Measurements from ENCODE around the gene FAM204A.

Gene FAM204A

DNA sequence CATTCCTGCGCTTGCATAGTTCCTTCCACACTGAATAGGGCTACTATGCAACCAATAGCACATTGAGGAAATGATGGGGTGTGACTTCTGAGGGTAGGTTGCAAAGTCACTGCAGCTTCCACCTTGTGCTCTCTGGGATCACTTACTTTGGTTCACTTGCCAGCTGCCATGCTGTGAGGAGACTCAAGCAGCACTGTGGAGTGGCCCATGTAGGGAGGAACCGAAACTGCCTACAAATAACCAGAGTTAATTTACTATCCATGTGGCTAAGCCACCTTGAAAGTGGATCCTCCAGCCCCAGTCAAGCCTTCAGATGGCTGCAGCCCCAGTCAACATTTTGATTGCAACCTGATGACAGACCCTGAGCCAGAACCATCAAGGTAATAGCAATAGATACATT, 64.3 kb downstream of the FAM204A start:
- no peaks in the 10 kb centered on the region for H3K4me1 ChIP-seq (ENCODE audit: control insufficient read depth, low read depth, low read length)
- no peak overlapping the region for H2BK5ac ChIP-seq (ENCODE audit: low read length)
- H3K27ac ChIP-seq (ENCODE audit: low read depth, low read length), result no peak overlapping the region
- no peak overlapping the region for H3K9ac ChIP-seq (ENCODE audit: low read length)
- H3K79me2 ChIP-seq (ENCODE audit: control insufficient read depth, insufficient read depth, low read length), result no peaks in the 10 kb centered on the region
- no peak overlapping the region for H3K23ac ChIP-seq (ENCODE audit: low read length)
- no peak overlapping the region for H2BK120ac ChIP-seq (ENCODE audit: low read depth, low read length)
- no peak overlapping the region for H3K56ac ChIP-seq (ENCODE audit: low read length)
- no peak overlapping the region for H3K4me2 ChIP-seq (ENCODE audit: low read length)
- WGBS (ENCODE audit: extremely low coverage, insufficient coverage, low lambda C conversion rate), result no CpG with 5 or more reads among the region's 2 CpGs
- no peaks in the 10 kb centered on the region for H3K36me3 ChIP-seq (ENCODE audit: control insufficient read depth, insufficient read depth, low read length)
- DNase-seq, result no peak
- no peaks in the 10 kb centered on the region for H3K27me3 ChIP-seq (ENCODE audit: insufficient read depth, low read length, poor library complexity)
- H4K8ac ChIP-seq (ENCODE audit: low read depth, low read length), result no peak overlapping the region
- no peak overlapping the region for H3K18ac ChIP-seq (ENCODE audit: low read length)
- no peak overlapping the region for H3K4me3 ChIP-seq (ENCODE audit: low read length)
- H3K4ac ChIP-seq (ENCODE audit: low read depth, low read length), result no peak overlapping the region
- H4K5ac ChIP-seq (ENCODE audit: low read length), result no peak overlapping the region
- no peaks in the 10 kb centered on the region for H3K79me1 ChIP-seq (ENCODE audit: low read length)
- H2BK15ac ChIP-seq (replicated peaks; ENCODE audit: low read depth), result no peak overlapping the region
- H2AK5ac ChIP-seq (ENCODE audit: low read length), result no peak overlapping the region

DNA sequence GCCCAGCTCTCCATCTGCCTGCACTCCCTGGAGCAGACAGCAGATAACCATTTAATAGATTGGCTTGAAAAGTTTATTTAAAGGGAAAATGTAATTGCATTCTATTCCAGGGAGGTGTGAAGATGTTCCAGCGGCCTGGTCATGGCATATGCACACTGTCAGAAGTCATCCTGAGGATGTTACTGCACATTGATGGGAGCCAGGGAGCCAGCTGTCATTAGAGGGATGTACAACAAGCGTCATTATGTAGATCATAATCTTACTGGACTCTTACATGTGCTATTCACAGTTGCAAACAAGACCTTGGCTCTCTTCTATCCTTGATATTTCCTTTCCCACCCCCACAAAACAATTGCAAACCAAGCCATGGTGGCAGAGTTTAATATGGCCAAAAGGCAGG, 65.4 kb downstream of the FAM204A start:
- no peak overlapping the region for H4K8ac ChIP-seq (ENCODE audit: low read depth, low read length)
- H3K4me3 ChIP-seq (ENCODE audit: low read length), result no peak overlapping the region
- WGBS (ENCODE audit: extremely low coverage, insufficient coverage, low lambda C conversion rate), result no CpG with 5 or more reads among the region's 2 CpGs
- no peak overlapping the region for H3K4me2 ChIP-seq (ENCODE audit: low read length)
- H3K36me3 ChIP-seq (ENCODE audit: control insufficient read depth, insufficient read depth, low read length), result no peaks in the 10 kb centered on the region
- H3K23ac ChIP-seq (ENCODE audit: low read length), result no peak overlapping the region
- H3K56ac ChIP-seq (ENCODE audit: low read length), result no peak overlapping the region
- no peaks in the 10 kb centered on the region for H3K27me3 ChIP-seq (ENCODE audit: insufficient read depth, low read length, poor library complexity)
- H2AK5ac ChIP-seq (ENCODE audit: low read length), result no peak overlapping the region
- H2BK5ac ChIP-seq (ENCODE audit: low read length), result no peak overlapping the region
- H3K27ac ChIP-seq (ENCODE audit: low read depth, low read length), result no peak overlapping the region
- H3K9ac ChIP-seq (ENCODE audit: low read length), result no peak overlapping the region
- no peak overlapping the region for H2BK15ac ChIP-seq (replicated peaks; ENCODE audit: low read depth)
- no peak overlapping the region for H3K18ac ChIP-seq (ENCODE audit: low read length)
- H3K79me2 ChIP-seq (ENCODE audit: control insufficient read depth, insufficient read depth, low read length), result no peaks in the 10 kb centered on the region
- H3K4ac ChIP-seq (ENCODE audit: low read depth, low read length), result no peak overlapping the region
- no peaks in the 10 kb centered on the region for H3K4me1 ChIP-seq (ENCODE audit: control insufficient read depth, low read depth, low read length)
- no peak for DNase-seq
- no peaks in the 10 kb centered on the region for H3K79me1 ChIP-seq (ENCODE audit: low read length)
- no peak overlapping the region for H2BK120ac ChIP-seq (ENCODE audit: low read depth, low read length)
- no peak overlapping the region for H4K5ac ChIP-seq (ENCODE audit: low read length)

DNA sequence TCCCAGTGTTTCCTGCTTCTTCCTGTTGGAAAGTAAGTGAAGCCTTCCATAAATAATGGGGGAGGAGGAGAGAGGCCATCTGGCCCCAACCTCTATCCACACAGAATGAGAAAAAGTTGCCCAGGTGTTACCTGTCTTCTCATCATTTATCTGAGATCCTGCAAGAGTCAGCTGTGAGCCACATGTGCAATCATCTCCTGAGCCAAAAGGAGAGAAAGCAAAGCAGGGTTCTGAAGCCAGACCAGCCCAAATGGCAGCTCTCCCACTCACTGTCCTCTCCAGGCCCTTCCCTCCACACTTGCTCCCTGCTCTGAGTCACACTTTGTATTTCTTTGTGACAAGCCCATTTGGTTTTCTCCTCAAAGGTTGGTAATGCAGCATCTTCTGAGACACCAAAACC, 65.9 kb downstream of the FAM204A start:
- no peak overlapping the region for H3K23ac ChIP-seq (ENCODE audit: low read length)
- no peak overlapping the region for H2BK15ac ChIP-seq (replicated peaks; ENCODE audit: low read depth)
- no peak overlapping the region for H3K18ac ChIP-seq (ENCODE audit: low read length)
- H3K27me3 ChIP-seq (ENCODE audit: insufficient read depth, low read length, poor library complexity), result no peaks in the 10 kb centered on the region
- no peak overlapping the region for H3K56ac ChIP-seq (ENCODE audit: low read length)
- no peaks in the 10 kb centered on the region for H3K4me1 ChIP-seq (ENCODE audit: control insufficient read depth, low read depth, low read length)
- H4K5ac ChIP-seq (ENCODE audit: low read length), result no peak overlapping the region
- no peak overlapping the region for H4K8ac ChIP-seq (ENCODE audit: low read depth, low read length)
- H2BK5ac ChIP-seq (ENCODE audit: low read length), result no peak overlapping the region
- H3K4me3 ChIP-seq (ENCODE audit: low read length), result no peak overlapping the region
- H3K36me3 ChIP-seq (ENCODE audit: control insufficient read depth, insufficient read depth, low read length), result no peaks in the 10 kb centered on the region
- H2AK5ac ChIP-seq (ENCODE audit: low read length), result no peak overlapping the region
- no peak overlapping the region for H3K4ac ChIP-seq (ENCODE audit: low read depth, low read length)
- no peak overlapping the region for H3K4me2 ChIP-seq (ENCODE audit: low read length)
- H3K79me1 ChIP-seq (ENCODE audit: low read length), result no peaks in the 10 kb centered on the region
- no peak for DNase-seq
- H3K27ac ChIP-seq (ENCODE audit: low read depth, low read length), result no peak overlapping the region
- H3K9ac ChIP-seq (ENCODE audit: low read length), result no peak overlapping the region
- H2BK120ac ChIP-seq (ENCODE audit: low read depth, low read length), result no peak overlapping the region
- no peaks in the 10 kb centered on the region for H3K79me2 ChIP-seq (ENCODE audit: control insufficient read depth, insufficient read depth, low read length)

DNA sequence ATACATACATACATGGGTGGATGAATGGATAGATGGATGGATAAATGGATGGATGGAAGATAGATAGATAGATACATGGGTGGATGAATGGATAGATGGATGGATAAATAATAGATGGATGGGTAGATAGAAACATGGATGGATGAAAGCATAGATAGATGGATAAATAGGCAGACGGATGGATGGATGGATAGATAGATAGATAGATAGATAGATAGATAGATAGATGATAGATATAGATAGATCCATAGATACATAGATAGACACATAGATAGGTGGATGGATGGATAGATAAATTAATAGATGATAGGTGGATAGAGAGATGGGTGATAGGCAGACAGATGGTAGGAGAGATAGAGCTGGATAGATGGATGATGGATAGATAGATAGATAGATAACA, 68.5 kb downstream of the FAM204A start:
- Histone ChIP-seq H3K18ac (ENCODE audit: low read length) (no peak overlapping the region), H4K8ac (ENCODE audit: low read depth, low read length) (no peak overlapping the region), H4K5ac (ENCODE audit: low read length) (no peak overlapping the region), H2AK5ac (ENCODE audit: low read length) (no peak overlapping the region), H3K36me3 (ENCODE audit: control insufficient read depth, insufficient read depth, low read length) (no peaks in the 10 kb centered on the region), H3K23ac (ENCODE audit: low read length) (no peak overlapping the region), H2BK5ac (ENCODE audit: low read length) (no peak overlapping the region), H2BK120ac (ENCODE audit: low read depth, low read length) (no peak overlapping the region), H3K4me1 (ENCODE audit: control insufficient read depth, low read depth, low read length) (no peaks in the 10 kb centered on the region), H3K9ac (ENCODE audit: low read length) (no peak overlapping the region), H2BK15ac (replicated peaks; ENCODE audit: low read depth) (no peak overlapping the region), H3K4me3 (ENCODE audit: low read length) (no peak overlapping the region), H3K79me1 (ENCODE audit: low read length) (no peaks in the 10 kb centered on the region), H3K4me2 (ENCODE audit: low read length) (no peak overlapping the region), H3K27me3 (ENCODE audit: insufficient read depth, low read length, poor library complexity) (no peaks in the 10 kb centered on the region), H3K4ac (ENCODE audit: low read depth, low read length) (no peak overlapping the region), H3K79me2 (ENCODE audit: control insufficient read depth, insufficient read depth, low read length) (no peaks in the 10 kb centered on the region), H3K56ac (ENCODE audit: low read length) (no peak overlapping the region), H3K27ac (ENCODE audit: low read depth, low read length) (no peak overlapping the region)
- no CpG with 5 or more reads among the region's 1 CpG for WGBS (ENCODE audit: extremely low coverage, insufficient coverage, low lambda C conversion rate)
- DNase-seq, result no peak

DNA sequence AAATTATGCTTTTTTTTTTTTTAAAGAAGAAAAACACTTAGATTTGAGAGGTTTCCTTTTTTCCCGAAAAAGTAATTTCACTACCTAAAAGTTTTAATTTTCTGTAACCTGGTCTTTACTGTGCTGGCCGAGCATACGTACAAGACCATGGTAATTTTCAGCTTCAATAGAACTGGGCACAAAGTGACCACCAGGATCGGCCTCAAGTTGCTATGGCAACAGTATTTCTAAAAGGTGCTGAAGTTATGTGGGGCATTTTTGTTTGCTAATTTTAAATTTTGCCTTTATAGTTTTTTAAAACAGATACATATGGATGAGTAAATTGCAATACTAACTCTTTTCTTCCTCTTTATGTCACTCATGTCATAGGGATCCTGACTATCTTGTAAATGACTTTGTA, 69.4 kb downstream of the FAM204A start:
- no peak overlapping the region for H2BK120ac ChIP-seq (ENCODE audit: low read depth, low read length)
- no peak overlapping the region for H3K4ac ChIP-seq (ENCODE audit: low read depth, low read length)
- H3K79me2 ChIP-seq (ENCODE audit: control insufficient read depth, insufficient read depth, low read length), result no peaks in the 10 kb centered on the region
- H2AK5ac ChIP-seq (ENCODE audit: low read length), result no peak overlapping the region
- H3K79me1 ChIP-seq (ENCODE audit: low read length), result no peaks in the 10 kb centered on the region
- no peak overlapping the region for H3K23ac ChIP-seq (ENCODE audit: low read length)
- H3K56ac ChIP-seq (ENCODE audit: low read length), result no peak overlapping the region
- no CpG with 5 or more reads among the region's 4 CpGs for WGBS (ENCODE audit: extremely low coverage, insufficient coverage, low lambda C conversion rate)
- no peak overlapping the region for H3K4me2 ChIP-seq (ENCODE audit: low read length)
- H4K8ac ChIP-seq (ENCODE audit: low read depth, low read length), result no peak overlapping the region
- no peak for DNase-seq
- H4K5ac ChIP-seq (ENCODE audit: low read length), result no peak overlapping the region
- H3K27me3 ChIP-seq (ENCODE audit: insufficient read depth, low read length, poor library complexity), result peaks cover 6% of the 10 kb centered on the region
- no peaks in the 10 kb centered on the region for H3K36me3 ChIP-seq (ENCODE audit: control insufficient read depth, insufficient read depth, low read length)
- no peak overlapping the region for H3K27ac ChIP-seq (ENCODE audit: low read depth, low read length)
- no peak overlapping the region for H2BK5ac ChIP-seq (ENCODE audit: low read length)
- no peak overlapping the region for H3K9ac ChIP-seq (ENCODE audit: low read length)
- no peak overlapping the region for H3K4me3 ChIP-seq (ENCODE audit: low read length)
- H3K18ac ChIP-seq (ENCODE audit: low read length), result no peak overlapping the region
- no peaks in the 10 kb centered on the region for H3K4me1 ChIP-seq (ENCODE audit: control insufficient read depth, low read depth, low read length)
- H2BK15ac ChIP-seq (replicated peaks; ENCODE audit: low read depth), result no peak overlapping the region

DNA sequence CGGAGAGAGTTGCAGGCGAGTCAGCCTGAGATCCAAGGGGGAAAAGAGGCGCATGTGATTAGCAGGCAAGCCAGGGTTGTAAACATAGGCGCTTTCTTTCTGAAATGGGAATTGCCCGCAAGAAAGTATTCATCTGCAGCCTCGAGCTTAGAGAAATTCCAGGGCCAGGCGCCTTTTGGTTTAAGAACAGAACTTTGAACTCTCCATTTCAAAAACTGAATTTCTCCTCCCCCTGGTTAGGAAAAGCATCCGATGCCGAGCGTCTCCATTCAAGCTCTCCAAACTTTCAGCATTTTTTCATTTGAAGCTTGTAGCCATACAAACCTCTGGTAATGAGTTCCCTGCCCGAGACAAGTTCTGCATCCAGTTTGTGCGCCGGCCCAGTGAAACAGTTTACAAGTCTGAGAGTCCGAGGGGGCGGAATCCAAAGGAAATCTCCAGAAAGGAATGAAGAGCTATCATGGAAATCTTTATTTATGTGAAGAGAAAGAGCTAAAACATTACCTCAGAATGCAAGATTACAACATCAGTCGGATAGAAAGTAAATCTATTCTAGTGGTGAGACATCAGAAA, 69.9 kb downstream of the FAM204A start:
- WGBS (ENCODE audit: extremely low coverage, insufficient coverage, low lambda C conversion rate), result no CpG with 5 or more reads among the region's 16 CpGs

More for the DNA sequence above, 69.9 kb downstream of the FAM204A start:
- no peaks in the 10 kb centered on the region for H3K79me1 ChIP-seq (ENCODE audit: low read length)
- no peaks in the 10 kb centered on the region for H3K79me2 ChIP-seq (ENCODE audit: control insufficient read depth, insufficient read depth, low read length)
- H2BK15ac ChIP-seq (replicated peaks; ENCODE audit: low read depth), result no peak overlapping the region
- no peak overlapping the region for H3K18ac ChIP-seq (ENCODE audit: low read length)
- H4K5ac ChIP-seq (ENCODE audit: low read length), result no peak overlapping the region
- no peaks in the 10 kb centered on the region for H3K36me3 ChIP-seq (ENCODE audit: control insufficient read depth, insufficient read depth, low read length)
- no peak overlapping the region for H2AK5ac ChIP-seq (ENCODE audit: low read length)
- H2BK120ac ChIP-seq (ENCODE audit: low read depth, low read length), result no peak overlapping the region
- H4K8ac ChIP-seq (ENCODE audit: low read depth, low read length), result no peak overlapping the region
- DNase-seq, result no peak
- H3K9ac ChIP-seq (ENCODE audit: low read length), result no peak overlapping the region
- H3K4me2 ChIP-seq (ENCODE audit: low read length), result peak overlapping the region; percentile 12
- H3K4me1 ChIP-seq (ENCODE audit: control insufficient read depth, low read depth, low read length), result no peaks in the 10 kb centered on the region
- no peak overlapping the region for H3K27ac ChIP-seq (ENCODE audit: low read depth, low read length)
- no peak overlapping the region for H3K4me3 ChIP-seq (ENCODE audit: low read length)
- peaks cover 7% of the 10 kb centered on the region for H3K27me3 ChIP-seq (ENCODE audit: insufficient read depth, low read length, poor library complexity)
- H3K4ac ChIP-seq (ENCODE audit: low read depth, low read length), result no peak overlapping the region
- H3K23ac ChIP-seq (ENCODE audit: low read length), result no peak overlapping the region
- no peak overlapping the region for H3K56ac ChIP-seq (ENCODE audit: low read length)
- no peak overlapping the region for H2BK5ac ChIP-seq (ENCODE audit: low read length)

All from mesendoderm (in vitro differentiated cells).